Prostate gland (tissue), 2 donors: ENCODE measurements around the gene ZFP14. TPM values are rescaled to one million over a fixed set of nuclear protein-coding genes. Genes with fewer than 3 reads are reported as not detected.
A peak's percentile ranks its signal among the peaks of the same experiment; 100 is the strongest.

Source experiments
- DNase-seq: peaks from one replicate; pipeline ENCODE4 v3.0.0-alpha.2; 2019; ENCODE audit warnings: low spot score
- H3K27ac ChIP-seq, 2 donors: fragments of 200-600 bp; sonication (generic); 2 replicates each; pipeline ENCODE4 v1.5.1; 2017 to 2019
- H3K27me3 ChIP-seq: fragments of 200-600 bp; sonication (generic); replicated peaks from 2 replicates; pipeline ENCODE4 v1.5.1; 2019; ENCODE audit not compliant: insufficient read depth
- H3K36me3 ChIP-seq, 2 donors: fragments of 200-600 bp; sonication (generic); 1 replicate in 1 of 2; 2 replicates in 1 of 2; pipeline versions ENCODE4 v1.5.1 to v1.8.1; 2017 to 2019
- H3K4me1 ChIP-seq: fragments of 200-600 bp; sonication (generic); replicated peaks from 2 replicates; pipeline ENCODE4 v1.5.1; 2019
- H3K4me3 ChIP-seq, 2 donors: fragments of 200-600 bp; sonication (generic); 2 replicates each; pipeline ENCODE4 v1.5.1; 2017 to 2019
- H3K9me3 ChIP-seq: fragments of 200-600 bp; sonication (generic); 2 replicates; pipeline ENCODE4 v1.5.1; 2017
- POLR2A ChIP-seq: fragments of 450-650 bp; IDR thresholded peaks from one replicate; pipeline ENCODE4 v1.6.1; 2016; ENCODE audit warnings: antibody characterized with exemption, mild to moderate bottlenecking
- POLR2AphosphoS5 ChIP-seq: sonication (generic); formaldehyde crosslinking; IDR thresholded peaks from one replicate; pipeline ENCODE4 v1.6.1; 2017; ENCODE audit warnings: antibody characterized with exemption
- WGBS: methylation state at CpG from one replicate; pipeline ENCODE4 v1.1.5; 2018; 5-methylcytosine and 5-hydroxymethylcytosine counted together
- intact Hi-C: fragments of 100-400 bp; cut with DNase I; formaldehyde crosslinking; loops from one replicate; pipeline ENCODE4 v1.14.2; 2022
- total RNA-seq, 2 donors: library from RNA; depleted of rRNA; stranded (reverse); fragments of >200 nt; gene quantifications; one replicate each; pipeline ENCODE4 v1.1.0, GENCODE V29; 2016
- TF ChIP-seq, protein P1 (sequence below), 4 experiments: fragments of 200-600 bp in 2 of 4; fragments of 450-650 bp in 2 of 4; sonication (generic) in 2 of 4; IDR thresholded peaks; 1 replicate in 3 of 4; 2 replicates in 1 of 4; pipeline ENCODE4 v1.5.1; 2016 to 2019; ENCODE audit warnings: antibody characterized with exemption in 4 of 4, mild to moderate bottlenecking in 2 of 4, moderate library complexity in 2 of 4

Gene ZFP14
- total RNA-seq, 2 donors from 2014 or later: 5.2 to 7.2 TPM

DNA sequence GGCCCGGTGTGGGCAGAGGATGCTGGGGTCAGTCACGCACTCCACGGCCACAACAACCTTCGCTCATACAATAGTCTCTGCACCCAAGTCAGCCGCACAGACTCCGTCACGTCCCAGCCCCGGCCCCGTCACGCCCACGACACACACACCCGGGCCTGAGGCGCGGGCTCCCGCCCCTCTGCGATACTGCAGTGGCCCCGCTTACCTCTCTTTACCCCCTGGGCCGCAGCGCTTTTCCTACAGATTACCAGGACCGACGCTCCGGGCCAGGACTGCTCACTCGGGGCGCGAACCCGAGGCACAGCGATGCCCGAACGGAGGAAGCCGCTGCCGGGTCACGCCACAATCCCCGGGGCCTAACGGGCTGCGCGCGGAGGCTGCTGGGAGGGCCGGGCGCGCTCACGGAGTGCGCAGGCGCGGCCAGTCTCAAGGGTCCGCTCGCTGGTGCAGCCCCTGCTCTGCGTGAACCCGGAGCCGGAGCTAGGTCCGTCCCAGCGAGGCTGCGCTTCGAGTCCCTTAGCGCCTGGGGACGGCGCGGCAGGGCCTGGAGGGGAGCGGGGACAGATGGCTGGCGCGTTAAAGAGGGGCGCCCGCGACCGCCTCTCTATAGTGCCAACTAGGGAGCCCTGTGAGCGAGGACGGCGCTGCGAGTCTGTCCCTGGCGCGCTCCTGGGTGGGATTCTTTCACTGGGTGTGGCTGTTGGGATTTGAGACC lies 39.4 kb upstream of the ZFP14 start, which contains the start of gene ZFP82:
ZFP82 (minus strand) TSS at position 358 of the 715 bp plus-strand sequence. CDS start 8,855 bp downstream, outside the sequence.
- Histone ChIP-seq H3K27me3 (no peaks in the 10 kb centered on the region), H3K4me3 (peak within 1 kb of the TSS; percentile 64 to 65), H3K36me3 (no peaks in the 10 kb centered on the region), H3K9me3 (no peaks in the 10 kb centered on the region), H3K27ac (peak within 1 kb of the TSS; percentile 85 to 90), H3K4me1 (no peaks in the 10 kb centered on the region)
- intact Hi-C loops: no loop called here
- WGBS: under 1% methylated on average over 49 of the region's 70 CpGs
- TF ChIP-seq, protein P1, sequence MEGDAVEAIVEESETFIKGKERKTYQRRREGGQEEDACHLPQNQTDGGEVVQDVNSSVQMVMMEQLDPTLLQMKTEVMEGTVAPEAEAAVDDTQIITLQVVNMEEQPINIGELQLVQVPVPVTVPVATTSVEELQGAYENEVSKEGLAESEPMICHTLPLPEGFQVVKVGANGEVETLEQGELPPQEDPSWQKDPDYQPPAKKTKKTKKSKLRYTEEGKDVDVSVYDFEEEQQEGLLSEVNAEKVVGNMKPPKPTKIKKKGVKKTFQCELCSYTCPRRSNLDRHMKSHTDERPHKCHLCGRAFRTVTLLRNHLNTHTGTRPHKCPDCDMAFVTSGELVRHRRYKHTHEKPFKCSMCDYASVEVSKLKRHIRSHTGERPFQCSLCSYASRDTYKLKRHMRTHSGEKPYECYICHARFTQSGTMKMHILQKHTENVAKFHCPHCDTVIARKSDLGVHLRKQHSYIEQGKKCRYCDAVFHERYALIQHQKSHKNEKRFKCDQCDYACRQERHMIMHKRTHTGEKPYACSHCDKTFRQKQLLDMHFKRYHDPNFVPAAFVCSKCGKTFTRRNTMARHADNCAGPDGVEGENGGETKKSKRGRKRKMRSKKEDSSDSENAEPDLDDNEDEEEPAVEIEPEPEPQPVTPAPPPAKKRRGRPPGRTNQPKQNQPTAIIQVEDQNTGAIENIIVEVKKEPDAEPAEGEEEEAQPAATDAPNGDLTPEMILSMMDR (IDR thresholded peaks at IDR 0.05): no peak
- peak; percentile 17 for TF ChIP-seq POLR2A
- peak; percentile 80 for TF ChIP-seq POLR2AphosphoS5
- DNase-seq: peak; percentile 54

GRCh38 chr19:36417752-36418286 lies 38.8 kb upstream of the ZFP14 start:
- no peak for TF ChIP-seq POLR2A
- TF ChIP-seq POLR2AphosphoS5: no peak
- TF ChIP-seq, protein P1 (IDR thresholded peaks at IDR 0.05): no peak
- 28% methylated on average over 25 of the region's 25 CpGs for WGBS
- Histone ChIP-seq H3K4me1 (no peaks in the 10 kb centered on the region), H3K27me3 (no peaks in the 10 kb centered on the region), H3K4me3 (peak overlapping the region; percentile 64 to 65), H3K9me3 (no peaks in the 10 kb centered on the region), H3K36me3 (no peaks in the 10 kb centered on the region), H3K27ac (peak overlapping the region; percentile 85 to 90)
- no peak for DNase-seq
- intact Hi-C loops: no loop called here

DNA sequence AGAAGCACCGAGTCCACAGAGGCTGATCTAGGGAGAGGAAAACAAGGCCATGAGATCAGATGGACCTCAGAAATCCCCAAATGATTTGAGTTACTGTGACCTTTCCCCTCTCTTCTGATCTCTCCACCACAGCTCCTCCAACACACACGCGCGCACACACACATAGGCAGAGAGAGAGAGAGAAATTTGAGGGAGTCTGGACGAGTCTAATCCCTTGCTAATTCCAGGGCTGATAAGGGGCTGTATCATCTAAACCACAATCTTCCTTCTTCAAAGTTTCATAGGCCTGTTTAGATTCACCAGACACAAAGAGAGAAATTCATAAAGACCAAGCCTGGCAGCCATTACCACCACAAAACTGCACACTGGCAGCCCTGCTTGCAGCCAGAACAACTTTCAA lies 30.8 kb upstream of the ZFP14 start:
- Histone ChIP-seq H3K36me3 (no peaks in the 10 kb centered on the region), H3K27me3 (no peaks in the 10 kb centered on the region), H3K4me1 (no peaks in the 10 kb centered on the region), H3K27ac (no peak overlapping the region), H3K9me3 (no peaks in the 10 kb centered on the region), H3K4me3 (no peak overlapping the region)
- 93% methylated on average over 5 of the region's 5 CpGs for WGBS
- intact Hi-C loops: no loop called here
- no peak for DNase-seq
- TF ChIP-seq, protein P1 (IDR thresholded peaks at IDR 0.05): no peak
- no peak for TF ChIP-seq POLR2AphosphoS5
- no peak for TF ChIP-seq POLR2A

GRCh38 chr19:36408101-36408500 lies 29.1 kb upstream of the ZFP14 start:
- 94% methylated on average over 3 of the region's 3 CpGs for WGBS
- TF ChIP-seq POLR2AphosphoS5: no peak
- no peak for TF ChIP-seq POLR2A
- TF ChIP-seq, protein P1 (IDR thresholded peaks at IDR 0.05): no peak
- no peak for DNase-seq
- Histone ChIP-seq H3K4me3 (no peak overlapping the region), H3K36me3 (no peaks in the 10 kb centered on the region), H3K9me3 (no peaks in the 10 kb centered on the region), H3K27ac (no peak overlapping the region), H3K4me1 (no peaks in the 10 kb centered on the region), H3K27me3 (no peaks in the 10 kb centered on the region)
- intact Hi-C loops: no loop called here

- Histone ChIP-seq H3K9me3 (no peaks in the 10 kb centered on the region), H3K27me3 (no peaks in the 10 kb centered on the region), H3K27ac (no peak overlapping the region), H3K4me3 (no peak overlapping the region), H3K4me1 (no peaks in the 10 kb centered on the region), H3K36me3 (peaks cover 0 to 1% of the 10 kb centered on the region in 2 donors)
- TF ChIP-seq POLR2A (no peak), POLR2AphosphoS5 (no peak)
- TF ChIP-seq, protein P1 (IDR thresholded peaks at IDR 0.05): no peak
- DNase-seq: no peak
- 100% methylated on average over 3 of the region's 3 CpGs for WGBS
- intact Hi-C loops: no loop called here
These were observed 25.5 kb upstream of the ZFP14 start for GRCh38 chr19:36404498-36404897.
